AG09309 (cell line): Measurements from ENCODE around the gene COL5A2.

Experiments used
- DNase-seq: peaks from one replicate; pipeline ENCODE4 v3.0.0-alpha.2; 2010; ENCODE audit warnings: low read depth
- H3K4me3 ChIP-seq: 2 replicates; pipeline ENCODE4 v1.5.1; 2011; ENCODE audit warnings: mild to moderate bottlenecking, low read depth, low read length, moderate library complexity; ENCODE audit not compliant: control insufficient read depth
- CTCF ChIP-seq: IDR thresholded peaks from 2 replicates; pipeline ENCODE4 v1.5.1; 2011; ENCODE audit warnings: mild to moderate bottlenecking, low read depth, low read length, inconsistent platforms; ENCODE audit not compliant: insufficient read depth, control insufficient read depth; ENCODE audit errors: missing control alignments

COL5A2 gene

GRCh38 chr2:189183170-189183569, 3.6 kb upstream of the COL5A2 start:
- DNase-seq, result no peak
- no peak overlapping the region for H3K4me3 ChIP-seq
- TF ChIP-seq CTCF, result no peak

DNA sequence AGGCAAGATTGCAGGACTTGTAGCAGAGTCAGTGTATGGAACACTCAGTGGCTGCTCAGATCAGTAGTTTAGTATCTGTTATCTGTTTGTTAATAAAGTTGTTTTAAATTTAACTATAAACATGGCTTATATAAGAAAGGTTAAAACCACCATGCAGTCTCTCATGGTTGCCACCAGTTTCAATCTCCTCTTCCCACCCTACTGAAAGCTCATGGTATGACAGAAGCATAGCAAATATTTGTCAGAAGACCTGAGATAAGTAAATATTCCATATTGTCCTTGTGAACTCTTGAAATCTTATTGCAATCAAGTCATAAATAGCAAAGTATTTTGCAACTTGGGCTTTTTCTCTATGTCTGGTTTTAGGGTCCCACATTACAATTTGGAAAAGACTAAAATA, 2.1 kb upstream of the COL5A2 start:
- DNase-seq, result no peak
- TF ChIP-seq CTCF, result no peak
- H3K4me3 ChIP-seq, result no peak overlapping the region

GRCh38 chr2:189178726-189179569, 613 bp downstream of the COL5A2 start:
- no peak for TF ChIP-seq CTCF
- H3K4me3 ChIP-seq, result peak overlapping the region; percentile 84
- no peak for DNase-seq

DNA sequence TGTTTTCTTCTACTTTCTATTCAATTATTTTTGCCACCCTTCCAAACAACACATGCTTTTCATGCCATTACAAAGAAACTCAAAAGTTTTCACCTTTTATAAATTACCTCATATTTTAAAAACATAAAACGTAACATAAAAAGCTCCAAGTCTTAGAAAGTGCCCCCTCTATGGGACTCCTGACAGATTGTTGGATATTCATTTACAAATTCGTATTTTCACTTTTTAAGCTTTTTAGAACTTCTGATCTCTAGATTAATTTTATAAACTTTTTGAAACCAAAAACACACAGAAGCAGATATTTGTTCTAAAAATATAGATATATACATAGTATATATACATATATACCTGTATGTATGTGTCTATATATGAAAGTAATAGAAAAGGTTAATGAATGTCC, 1.5 kb downstream of the COL5A2 start:
- peak; percentile 39 for TF ChIP-seq CTCF
- DNase-seq, result no peak
- peak overlapping the region; percentile 84 for H3K4me3 ChIP-seq

- no peak for TF ChIP-seq CTCF
- H3K4me3 ChIP-seq, result peak overlapping the region; percentile 84
- DNase-seq, result no peak
Observed at GRCh38 chr2:189177251-189177840, 2.2 kb downstream of the COL5A2 start.

- TF ChIP-seq CTCF, result no peak
- peak overlapping the region; percentile 84 for H3K4me3 ChIP-seq
Observed at GRCh38 chr2:189176516-189176915, 3.0 kb downstream of the COL5A2 start.

More at GRCh38 chr2:189176516-189176915, 3.0 kb downstream of the COL5A2 start:
- DNase-seq, result no peak
